Measurements from ENCODE around the gene ROPN1L. TPM values are rescaled to one million over a fixed set of nuclear protein-coding genes. Genes with fewer than 3 reads are reported as not detected.
A peak's percentile ranks its signal among the peaks of the same experiment; 100 is the strongest.

ROPN1L gene
- total and polyA plus RNA-seq, 2 of the 8 experiments (the other 6 are each of a cell fraction or from before 2014, with no cell fraction given) = 0.24 to 0.73 TPM

- Histone ChIP-seq H2BK5ac (ENCODE audit: low read depth, low read length) (peak overlapping the region; percentile 73; the same call in 1 of the 2 replicates), H2AK5ac (ENCODE audit: low read depth, low read length) (0 out of 2 replicates have a peak overlapping the region, but pooled peaks have one; percentile 33), H3K27me3 (replicated peaks in 1 of 4; ENCODE audit: control insufficient read depth in 3 of 4, extremely low read depth in 1 of 4, insufficient read depth in 3 of 4, low read length in 3 of 4) (no peaks in the 10 kb centered on the region), H2BK120ac (replicated peaks; ENCODE audit: low read depth, low read length) (no peak overlapping the region), H3K4me3 (ENCODE audit: extremely low read depth in 1 of 4, insufficient read depth in 2 of 4, low read depth in 3 of 4, low read length in 4 of 4) (no peak overlapping the region), H3K23me2 (ENCODE audit: low read depth, low read length) (no peaks in the 10 kb centered on the region), H3K27ac (ENCODE audit: low read depth, low read length) (0 out of 2 replicates have a peak overlapping the region, but pooled peaks have one; percentile 1), H3K4me2 (ENCODE audit: insufficient read depth in 1 of 2, low read depth in 2 of 2, low read length in 2 of 2) (peak overlapping the region in 1 of 2 experiments; percentile 42; a peak in 1 of 4 replicates), H2BK15ac (ENCODE audit: low read length) (no peak overlapping the region; the same call in 1 of the 2 replicates), H3K36me3 (ENCODE audit: control insufficient read depth in 2 of 4, insufficient read depth in 4 of 4, low read length in 3 of 4) (no peaks in the 10 kb centered on the region), H3K4ac (replicated peaks; ENCODE audit: insufficient read length, low read depth, low read length) (no peak overlapping the region), H3K14ac (ENCODE audit: insufficient read length) (no peak overlapping the region), H4K20me1 (replicated peaks in 1 of 2; ENCODE audit: control insufficient read depth in 1 of 2, insufficient read depth in 2 of 2, low read length in 2 of 2) (no peaks in the 10 kb centered on the region), H3K4me1 (replicated peaks in 1 of 4; ENCODE audit: control insufficient read depth in 3 of 4, insufficient read depth in 4 of 4, low read length in 3 of 4) (peaks cover 5 to 12% (median 8%) of the 10 kb centered on the region in 4 experiments), H3K23ac (ENCODE audit: insufficient read length) (no peak overlapping the region), H3K18ac (ENCODE audit: extremely low read depth, low read length) (peak overlapping the region; percentile 72; the same call in 1 of the 2 replicates), H4K91ac (replicated peaks; ENCODE audit: insufficient read length, low read length) (no peak overlapping the region), H3K9ac (replicated peaks in 1 of 4; ENCODE audit: extremely low read depth in 1 of 4, low read depth in 3 of 4, low read length in 3 of 4) (no peak overlapping the region; a peak in 2 of 7 replicates), H2BK12ac (ENCODE audit: low read depth, low read length) (peak overlapping the region; percentile 77; the same call in 1 of the 2 replicates), H3K79me1 (ENCODE audit: low read depth, low read length) (no peaks in the 10 kb centered on the region), H4K5ac (ENCODE audit: insufficient read length, low read depth, low read length) (no peak overlapping the region), H3K56ac (replicated peaks; ENCODE audit: insufficient read length, low read depth, low read length) (no peak overlapping the region), H4K8ac (ENCODE audit: extremely low read depth, insufficient read depth, low read length) (no peak overlapping the region), H2BK20ac (ENCODE audit: low read length) (peak overlapping the region; percentile 96; the same call in 1 of the 2 replicates), H3K9me3 (ENCODE audit: insufficient read depth in 2 of 2, low read depth in 1 of 2, low read length in 1 of 2) (no peaks in the 10 kb centered on the region), H3K79me2 (ENCODE audit: control insufficient read depth in 1 of 2, insufficient read depth in 2 of 2, low read length in 2 of 2) (no peaks in the 10 kb centered on the region), H2AFZ (ENCODE audit: low read length) (peak overlapping the region; percentile 92)
- POLR2A ChIA-PET (ENCODE audit: partially characterized antibody) = interaction anchor here (0.6 kb wide), 1 partner anchor 47 kb away, joined by 3 read pairs; no protein-coding TSS in a partner anchor
- DNase-seq (ENCODE audit: low read depth in 1 of 2, low spot score in 2 of 2) = no peak
- FAIRE-seq = no peak
- 67% methylated on average over 21 of the region's 21 CpGs; no CpG with 5 or more reads in 1 of the 2 experiments for WGBS, 2 experiments (ENCODE audit: extremely low coverage in 1 of 2, insufficient coverage in 1 of 2, insufficient read length in 1 of 2, insufficient replicate concordance in 2 of 2, low coverage in 1 of 2, low lambda C conversion rate in 2 of 2, missing lambda C conversion rate in 1 of 2)
- TF ChIP-seq BACH1 (IDR thresholded peaks at IDR 0.05; ENCODE audit: low read length) (0 out of 2 replicates have a peak, but pooled peaks have one; percentile 34), SAP30 (IDR thresholded peaks at IDR 0.05; ENCODE audit: insufficient read depth, insufficient replicate concordance, low read length) (no peak), MAFK (IDR thresholded peaks at IDR 0.05; ENCODE audit: low read depth, low read length) (0 out of 2 replicates have a peak, but pooled peaks have one; percentile 16)
- CTCF ChIA-PET (ENCODE audit: partially characterized antibody) = interaction anchor here (0.9 to 2.2 kb wide), 10 partner anchors 12 to 178 kb away, joined by 3 to 6 read pairs (median 4); no protein-coding TSS in a partner anchor
These were observed 25.9 kb downstream of the ROPN1L start for GRCh38 chr5:10467281-10468198.

Measured in H1 (cell line).